Fibroblast of the conjunctiva (primary cell): ENCODE measurements around the gene ANP32B.
"Not testable (repeated sequence)": the region's sequence is repeated elsewhere in the genome, so short reads cannot be mapped to it uniquely, and the experiment has no call there.

ENCODE experiments used
- DNase-seq: peaks from one replicate; pipeline ENCODE4 v3.0.0-alpha.2; 2010; ENCODE audit warnings: low read depth

The ANP32B gene

DNA sequence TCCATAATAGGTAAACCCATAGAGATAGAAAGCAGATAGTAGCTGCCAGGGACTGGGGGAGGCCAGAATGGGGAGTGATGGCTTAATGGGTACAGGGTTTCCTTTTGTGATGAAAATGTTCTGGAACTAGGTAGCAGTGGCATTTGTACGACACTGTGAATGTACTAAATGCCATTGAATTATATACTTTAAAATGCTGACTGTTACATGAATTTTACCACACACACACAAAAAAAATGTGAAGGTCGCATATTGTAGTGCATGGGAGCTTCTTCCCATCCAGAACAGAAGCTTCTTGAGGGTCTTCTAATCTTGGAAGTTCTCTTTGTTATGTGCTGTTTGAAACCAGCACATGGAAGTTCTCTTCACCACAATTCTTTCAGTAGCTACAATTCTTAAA lies 19.9 kb upstream of the ANP32B start:
- no peak for DNase-seq

DNA sequence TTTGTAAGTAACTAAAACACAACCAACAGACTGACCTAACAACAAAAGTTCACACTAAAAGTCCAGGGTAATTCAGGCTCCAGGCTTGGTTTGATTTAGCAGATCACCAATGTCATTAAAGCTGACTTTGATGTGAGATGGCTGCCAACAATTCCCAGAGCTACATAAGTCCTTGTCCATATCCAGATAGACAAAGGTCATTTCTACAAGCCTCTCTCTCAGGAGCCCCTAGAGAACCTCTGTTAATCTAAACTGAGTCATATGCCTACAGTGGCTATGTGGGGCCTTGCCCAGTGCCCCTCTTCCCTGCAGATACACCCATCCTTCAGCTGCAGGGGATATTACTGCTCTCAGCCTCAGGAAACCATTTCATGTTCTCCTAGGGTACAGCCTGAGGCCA lies 18.2 kb upstream of the ANP32B start:
- no peak for DNase-seq

DNA sequence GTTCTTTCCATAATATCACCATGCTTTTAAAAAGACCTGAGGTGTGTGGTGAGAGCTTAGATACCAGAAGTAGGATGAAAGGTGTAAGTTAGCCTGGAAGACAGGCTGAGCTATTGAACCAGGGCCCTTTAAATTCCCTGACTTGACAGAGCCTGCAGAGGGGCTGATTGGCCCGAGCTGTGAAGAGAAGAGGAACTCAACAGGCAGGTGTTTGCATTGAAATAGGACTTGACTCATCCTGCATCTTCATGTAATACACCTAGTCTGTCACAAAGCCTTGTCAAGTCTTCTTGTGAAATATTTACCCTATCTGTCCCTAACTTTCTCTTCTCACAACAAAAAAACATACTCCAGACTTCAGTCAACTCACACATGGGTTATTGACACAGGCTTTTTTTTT lies 16.6 kb upstream of the ANP32B start:
- DNase-seq, result no peak

DNA sequence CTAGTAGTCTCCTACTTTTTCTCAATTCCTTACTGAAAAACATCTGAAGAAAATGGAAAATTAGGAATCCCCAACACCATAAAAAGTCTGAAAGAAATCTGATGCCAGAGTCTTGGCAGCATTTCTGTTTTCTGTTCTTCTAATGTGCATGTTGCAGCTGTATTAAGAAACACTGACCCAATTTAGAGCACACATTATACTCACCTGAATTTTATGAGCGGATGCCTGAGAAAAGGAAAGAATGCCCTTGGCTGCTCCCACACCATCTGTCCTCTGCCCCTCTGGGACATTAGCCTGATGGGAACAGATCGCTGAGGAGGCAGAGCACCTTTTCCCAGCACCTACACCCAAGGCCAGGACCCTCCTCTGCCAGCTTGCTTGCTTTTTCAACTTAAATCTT lies 14.1 kb upstream of the ANP32B start:
- DNase-seq, result no peak

DNA sequence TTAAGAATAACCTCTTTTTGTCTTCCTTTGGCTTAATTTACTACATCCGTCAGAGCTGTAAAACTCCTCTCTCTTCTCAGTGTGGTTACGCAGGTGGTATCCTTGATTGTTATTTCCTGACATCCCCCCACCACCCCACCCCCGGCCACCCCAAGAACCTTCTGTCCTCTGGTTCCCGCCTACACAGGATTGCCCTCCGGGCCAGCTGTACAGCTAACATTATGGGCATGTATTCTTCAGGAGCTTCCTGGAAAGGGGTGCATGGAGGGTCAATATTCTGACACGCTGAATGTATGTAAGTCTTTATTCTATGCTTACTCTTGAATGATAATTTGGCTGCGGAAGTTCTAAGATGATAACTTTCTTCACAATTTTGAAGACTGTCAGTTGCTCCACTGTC lies 13.0 kb upstream of the ANP32B start:
- no peak for DNase-seq

DNA sequence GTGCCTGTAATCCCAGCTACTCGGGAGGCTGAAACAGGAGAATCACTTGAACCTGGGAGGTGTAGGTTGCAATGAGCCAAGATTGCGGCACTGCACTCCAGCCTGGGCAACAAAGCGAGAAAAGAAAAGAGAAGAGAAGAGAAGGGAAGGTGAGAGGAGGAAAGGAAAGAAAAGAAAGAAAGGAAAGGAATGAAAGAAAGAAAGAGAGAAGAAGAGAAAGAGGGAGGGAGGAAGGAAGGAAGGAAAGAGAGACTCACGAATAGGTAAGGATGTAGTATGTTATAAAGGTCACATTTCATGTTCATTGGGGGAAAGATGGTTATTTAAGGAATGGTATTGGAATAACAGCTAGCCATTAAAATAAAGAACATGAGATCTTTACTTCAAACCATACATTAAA lies 10.4 kb upstream of the ANP32B start:
- DNase-seq, result no peak

DNA sequence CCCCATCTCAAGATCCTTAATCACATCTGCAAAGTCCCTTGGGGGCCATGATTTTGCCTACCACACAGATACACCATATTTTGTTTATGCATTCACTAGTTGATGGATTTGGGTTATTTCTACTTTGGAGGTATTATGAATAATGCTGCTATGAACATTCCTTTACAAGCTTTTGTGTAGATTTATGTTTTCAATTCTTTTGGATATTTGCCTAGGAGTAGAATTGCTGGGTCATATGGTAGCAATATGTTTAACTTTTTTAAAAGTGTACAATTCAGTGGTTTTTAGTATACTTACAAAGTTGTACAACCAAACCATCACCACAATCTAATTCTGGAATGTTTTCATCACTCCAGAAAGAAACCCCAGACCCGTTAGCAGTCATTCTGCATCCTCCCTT lies 7.8 kb upstream of the ANP32B start:
- no peak for DNase-seq

DNA sequence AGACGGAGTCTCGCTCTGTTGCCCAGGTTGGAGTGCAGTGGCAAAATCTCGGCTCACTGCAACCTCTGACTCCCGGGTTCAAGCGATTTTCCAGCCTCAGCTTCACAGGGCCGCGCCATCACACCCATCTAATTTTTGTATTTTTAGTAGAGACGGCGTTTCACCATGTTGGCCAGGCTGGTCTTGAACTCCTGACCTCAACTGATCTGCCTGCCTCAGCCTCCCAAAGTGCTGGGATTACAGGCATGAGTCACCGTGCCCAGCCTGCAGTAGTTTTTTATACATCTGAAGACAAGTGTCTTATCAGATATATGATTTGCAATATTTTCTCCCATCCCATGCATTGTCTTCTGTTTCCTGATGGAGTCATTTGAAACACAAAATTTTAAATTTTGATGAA lies 6.5 kb upstream of the ANP32B start:
- not testable (repeated sequence) for DNase-seq

DNA sequence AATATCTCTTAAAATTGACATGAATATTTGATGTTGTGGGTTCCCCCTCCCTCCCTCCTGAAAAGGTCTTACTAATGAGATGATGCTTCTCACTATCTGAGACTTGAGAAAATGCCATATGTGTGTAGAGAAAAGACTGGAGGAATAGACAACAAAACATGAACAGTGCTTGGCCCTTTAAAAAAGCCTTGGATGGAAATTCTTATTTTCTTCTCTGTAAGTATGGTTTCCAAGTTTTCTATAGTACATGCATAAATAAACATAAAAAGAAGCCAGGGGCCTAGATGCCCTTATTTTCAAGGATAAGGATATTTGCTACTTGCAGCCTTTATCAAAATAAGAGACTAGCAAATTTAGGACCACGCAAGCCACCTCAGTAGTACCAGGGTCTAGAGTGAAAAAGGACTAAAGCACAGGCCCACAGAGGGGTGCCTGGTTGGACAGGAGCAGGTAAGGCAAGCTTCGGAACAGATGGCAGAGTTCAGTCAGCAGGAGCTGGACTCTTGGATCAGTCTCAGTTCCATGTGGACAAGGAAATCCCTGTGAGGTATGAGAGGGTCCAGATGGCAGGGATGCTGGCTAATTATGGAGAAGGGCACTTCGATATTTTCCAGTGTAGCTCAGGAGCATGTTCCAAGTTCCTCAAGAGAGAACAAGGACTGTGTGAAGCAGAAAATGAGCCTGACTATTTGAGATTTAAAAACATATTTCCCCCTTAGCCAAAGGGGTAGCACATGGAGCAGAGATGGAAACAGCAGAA lies 4.6 kb upstream of the ANP32B start:
- no peak for DNase-seq

DNA sequence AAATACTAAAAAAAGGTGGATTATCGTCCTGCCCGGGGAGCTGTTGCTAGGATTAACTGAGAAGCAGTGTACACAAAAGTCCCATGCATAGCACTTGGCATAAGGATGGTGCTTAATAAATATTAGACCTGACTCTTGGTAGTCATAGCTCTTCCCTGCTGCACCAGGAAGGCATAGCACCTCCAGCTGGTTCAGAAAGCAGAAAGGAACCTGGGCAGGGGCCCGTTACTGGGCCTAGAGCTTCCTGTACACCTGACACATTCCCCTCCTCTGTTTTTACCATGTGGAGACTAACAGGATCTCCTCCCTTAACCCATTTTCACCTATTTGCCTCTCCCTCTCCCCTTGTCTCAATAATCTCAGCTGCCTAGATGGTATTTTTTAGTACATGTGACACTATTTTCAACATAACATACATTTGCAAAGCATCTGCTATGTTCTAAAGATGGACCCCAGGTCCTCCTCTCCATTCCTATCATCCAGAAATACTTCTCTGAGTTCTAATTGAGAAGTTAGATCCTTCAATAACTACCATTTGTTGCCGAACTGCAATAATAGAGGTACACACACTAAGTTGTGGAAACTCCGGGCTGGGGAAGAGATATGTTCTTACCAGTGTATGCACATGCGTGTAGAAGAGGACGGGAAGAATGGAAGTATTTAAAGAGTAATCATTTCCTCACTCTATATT lies 3.2 kb upstream of the ANP32B start:
- no peak for DNase-seq

DNA sequence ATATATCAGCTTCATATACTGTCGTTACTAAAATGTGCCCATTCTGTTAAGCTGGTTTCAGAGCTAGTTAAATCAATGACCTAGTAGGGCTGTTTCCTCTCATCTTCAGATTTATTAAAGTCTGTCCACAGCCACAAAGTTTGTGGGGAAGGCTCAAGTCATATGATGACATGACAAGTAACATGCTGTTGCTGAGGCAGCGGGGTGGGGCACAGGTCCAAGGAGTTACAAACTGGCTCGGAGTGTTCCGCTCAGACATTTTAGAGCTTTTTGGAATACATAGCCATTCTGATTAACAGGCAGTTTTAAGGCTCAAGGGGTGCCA lies 2.7 kb upstream of the ANP32B start:
- no peak for DNase-seq

DNA sequence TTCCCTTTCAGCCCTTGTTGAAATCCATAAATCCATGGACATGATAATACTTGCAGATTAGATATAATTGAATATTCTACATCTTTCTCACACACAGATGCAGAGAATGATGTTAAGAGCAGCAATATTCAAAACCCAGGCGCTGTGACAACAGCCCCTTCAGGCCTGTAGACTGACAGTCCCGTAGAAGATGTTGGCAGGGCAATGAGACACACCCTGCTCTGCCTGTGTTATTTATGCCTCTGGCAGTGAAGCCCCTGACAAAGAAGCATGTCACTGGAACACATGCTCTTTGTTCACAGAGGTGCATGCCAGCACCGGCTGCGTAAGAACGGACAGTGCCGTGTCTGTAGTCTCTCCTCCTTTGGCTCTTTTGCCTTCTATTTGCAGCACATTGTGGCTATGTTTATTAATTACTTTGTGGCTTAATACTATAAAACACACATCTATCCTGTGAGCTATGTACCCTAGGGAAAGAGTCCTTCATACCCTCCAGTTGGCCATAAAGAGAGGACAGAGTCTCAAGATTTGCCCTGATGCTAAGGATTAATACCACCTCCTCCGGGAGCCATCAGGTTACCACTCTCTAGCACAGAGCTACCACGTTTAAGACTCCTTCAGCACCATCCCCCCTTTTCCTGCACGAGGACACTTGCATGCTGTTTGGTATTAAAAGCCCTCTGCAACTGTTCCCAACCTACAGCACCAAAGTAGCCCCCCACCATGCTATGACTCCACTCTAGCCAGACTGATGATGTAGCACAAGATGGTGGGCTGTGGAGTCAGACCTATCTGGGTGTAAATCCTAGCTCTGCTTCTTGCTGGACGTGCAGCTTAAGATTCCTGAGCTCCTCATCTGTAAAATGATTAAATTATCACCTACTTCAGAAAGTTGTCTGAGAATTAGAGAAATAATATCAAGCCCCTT lies 2.0 kb upstream of the ANP32B start:
- no peak for DNase-seq

DNA sequence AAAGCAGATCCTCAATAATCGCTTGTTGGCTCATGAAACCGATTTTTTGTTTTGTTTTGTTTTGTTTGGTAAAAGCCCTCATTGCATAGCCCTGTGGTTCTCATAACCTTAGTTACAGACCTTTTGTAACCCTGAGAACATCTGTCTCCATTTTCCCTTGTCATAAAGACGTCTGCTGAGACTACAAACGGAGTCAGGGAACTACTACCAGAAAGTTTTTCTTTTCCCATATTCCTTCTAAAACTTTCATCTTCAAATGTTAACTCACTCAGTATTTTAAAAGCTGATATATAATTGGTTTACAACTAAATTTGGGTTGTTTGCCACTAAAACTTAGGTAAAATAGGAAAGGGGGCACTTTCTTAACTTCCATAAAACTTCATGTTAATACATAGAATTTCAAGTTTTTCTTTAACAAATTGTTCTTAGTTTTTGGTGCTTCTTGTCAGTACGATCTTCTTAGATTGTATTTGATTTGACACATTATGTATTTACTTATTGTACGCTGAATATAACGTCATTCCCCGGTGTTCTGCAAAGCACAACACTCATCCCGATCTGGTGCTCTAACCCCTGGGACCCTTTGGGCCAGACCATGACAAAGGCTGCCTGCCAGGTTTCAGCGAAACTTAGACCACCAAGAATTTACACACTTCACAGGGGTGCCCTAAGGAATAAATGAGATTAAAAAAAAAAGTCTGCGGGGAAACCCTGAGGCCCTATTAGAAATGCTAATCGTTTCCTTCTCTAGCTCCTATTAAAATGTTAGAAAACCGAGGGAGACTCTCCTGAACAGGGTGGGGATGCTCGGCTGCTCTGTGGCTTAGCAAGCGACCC lies 1.1 kb upstream of the ANP32B start:
- DNase-seq, result no peak

DNA sequence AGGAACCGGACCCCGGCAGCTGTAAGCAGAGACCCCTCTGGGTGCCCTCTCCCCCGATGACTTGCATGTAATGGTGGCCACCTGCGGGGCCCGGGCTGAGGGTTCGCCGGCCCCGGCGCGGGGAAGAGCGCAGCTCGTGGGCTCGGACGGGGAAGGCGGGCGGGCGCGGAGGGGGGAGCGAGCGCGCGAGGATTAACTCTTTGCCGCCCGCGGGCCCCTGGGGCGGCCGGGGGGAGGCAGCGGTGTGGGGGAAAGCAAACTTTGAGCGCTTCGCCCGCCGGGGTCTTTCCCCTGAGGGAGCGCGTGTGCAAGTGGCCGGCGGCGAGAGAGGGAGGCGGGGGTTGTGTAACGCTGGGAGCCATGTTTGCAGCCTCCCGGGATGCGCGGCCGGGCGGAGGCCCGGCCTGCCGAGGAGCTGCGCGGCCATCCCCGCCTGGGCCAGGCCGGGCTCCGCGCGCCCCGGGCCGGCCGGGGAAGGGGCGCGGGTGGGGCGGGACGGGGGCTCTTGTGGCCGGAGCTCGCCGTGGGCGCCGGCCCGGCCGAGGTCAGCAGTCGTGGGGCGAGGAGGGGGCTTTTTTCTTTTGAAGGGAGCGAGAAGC lies 547 bp downstream of the ANP32B start:
- no peak for DNase-seq

DNA sequence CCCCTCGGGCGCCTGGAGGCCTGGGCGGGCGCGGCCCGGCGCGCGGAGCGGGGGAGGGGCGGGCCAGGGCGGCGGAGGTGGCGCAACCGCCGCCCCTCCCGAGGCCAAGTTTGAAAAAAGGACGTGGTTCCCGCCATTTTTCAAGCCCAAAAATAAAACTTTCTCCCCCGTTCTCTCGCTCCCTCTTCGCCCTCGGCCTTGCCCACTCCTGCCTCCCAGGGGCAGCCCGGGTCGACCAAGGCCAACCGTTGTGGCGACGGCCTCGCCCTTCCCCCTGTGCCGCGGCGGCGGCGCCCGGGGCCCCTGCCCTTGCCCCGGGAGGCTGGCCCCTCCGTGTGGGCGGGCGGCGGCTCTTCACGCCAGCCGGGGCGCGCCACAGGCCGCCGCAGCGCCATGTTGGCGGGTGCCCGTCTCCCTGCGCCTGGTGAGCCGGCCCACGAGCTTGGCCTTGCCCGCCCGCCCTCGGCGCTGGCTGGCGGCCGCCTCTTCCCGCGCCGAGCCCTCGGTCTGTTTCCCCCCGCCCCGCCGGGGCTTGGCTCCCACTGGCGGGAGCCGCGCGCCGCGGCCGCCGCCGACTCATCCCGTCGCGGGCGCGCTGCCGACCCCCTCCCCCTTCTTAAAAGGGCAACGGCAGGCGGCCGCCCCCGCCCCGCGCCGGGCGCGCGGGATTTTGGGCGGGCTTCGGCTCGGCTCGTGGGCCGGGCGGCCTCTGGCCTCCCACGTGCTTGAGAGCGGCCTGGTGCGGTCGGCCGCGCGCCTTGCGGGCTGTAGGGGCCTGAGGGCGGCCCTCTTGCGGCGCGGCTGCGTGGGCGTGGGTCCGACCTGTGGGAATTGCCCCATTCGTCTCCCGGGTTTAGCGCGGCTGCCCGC lies 1.3 kb downstream of the ANP32B start:
- DNase-seq, result peak; percentile 57

DNA sequence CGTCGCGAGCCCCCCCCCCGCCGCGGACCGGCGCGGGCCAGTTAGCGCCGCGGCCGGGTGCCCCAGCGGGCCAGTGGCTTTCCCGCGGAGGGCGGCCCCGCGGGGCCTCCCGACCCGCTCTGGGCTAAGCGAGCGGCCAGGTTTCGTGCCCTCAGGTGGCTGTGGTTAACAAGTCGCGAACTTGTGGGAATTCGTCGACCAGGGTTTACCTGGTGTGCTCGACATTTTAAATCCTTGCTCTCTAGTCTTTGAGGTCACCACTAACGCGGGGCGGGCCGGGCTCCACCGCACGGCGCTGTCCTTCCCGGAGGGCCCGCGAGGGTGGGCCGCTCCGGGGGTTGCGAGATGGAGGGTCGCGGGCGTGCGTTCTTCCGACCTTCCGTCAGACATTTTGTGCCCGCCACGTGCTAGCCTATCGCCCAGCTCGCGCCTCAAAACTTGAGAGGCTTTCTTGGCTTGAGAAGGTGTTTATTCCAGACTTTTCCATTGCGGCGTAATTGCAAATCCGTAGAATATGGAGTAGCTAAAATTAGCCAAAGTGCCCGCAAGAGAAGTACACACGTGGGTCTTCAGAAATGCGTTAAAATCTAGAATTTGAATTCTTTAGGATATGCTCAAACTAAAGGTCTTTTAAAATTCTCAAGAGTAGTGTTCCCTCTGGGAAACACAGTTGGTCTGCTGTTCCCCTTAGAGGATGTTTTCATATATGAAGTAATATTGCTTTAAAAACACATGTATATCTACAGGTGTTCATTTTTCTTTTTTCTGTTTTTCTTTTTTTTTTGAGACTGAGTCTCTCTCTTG lies 2.1 kb downstream of the ANP32B start:
- no peak for DNase-seq

DNA sequence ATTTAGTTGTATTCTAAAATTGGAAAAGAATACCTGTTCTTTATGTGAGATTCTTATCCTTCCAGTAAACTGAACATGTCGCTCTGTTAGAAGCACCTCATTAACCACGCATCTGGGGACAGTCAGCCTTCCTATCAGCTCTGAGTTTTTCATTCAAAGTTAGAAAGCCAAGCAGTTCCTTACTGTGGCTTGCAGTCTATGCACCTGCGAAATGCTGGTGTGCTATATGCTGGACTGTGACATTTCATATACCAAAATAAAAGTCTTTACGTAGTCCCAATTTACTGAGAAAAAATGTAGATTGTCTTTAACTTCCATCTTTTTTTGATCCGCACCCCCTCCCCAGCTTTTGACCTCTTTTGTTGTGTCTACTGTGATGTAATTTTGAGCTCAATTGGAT lies 4.3 kb downstream of the ANP32B start:
- DNase-seq, result no peak

DNA sequence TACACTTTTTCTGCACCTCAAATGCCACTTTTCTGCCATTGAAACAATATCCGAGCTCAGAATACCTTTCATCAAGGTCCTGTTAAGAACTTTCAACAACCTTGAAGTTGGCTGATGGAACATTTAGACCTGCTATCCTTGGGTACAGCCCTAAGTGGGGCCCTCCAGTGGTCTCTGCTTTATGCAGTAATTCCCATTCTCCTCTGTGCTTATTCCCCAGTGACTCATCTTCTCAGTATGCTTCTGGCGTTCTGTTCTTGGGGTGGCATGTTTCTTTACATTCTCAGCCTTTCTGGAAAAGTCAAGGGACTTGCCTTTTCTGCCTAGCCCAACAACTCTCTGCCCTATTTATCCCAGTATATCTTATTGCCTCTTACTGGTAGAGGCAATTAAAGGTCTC lies 7.1 kb downstream of the ANP32B start:
- no peak for DNase-seq

DNA sequence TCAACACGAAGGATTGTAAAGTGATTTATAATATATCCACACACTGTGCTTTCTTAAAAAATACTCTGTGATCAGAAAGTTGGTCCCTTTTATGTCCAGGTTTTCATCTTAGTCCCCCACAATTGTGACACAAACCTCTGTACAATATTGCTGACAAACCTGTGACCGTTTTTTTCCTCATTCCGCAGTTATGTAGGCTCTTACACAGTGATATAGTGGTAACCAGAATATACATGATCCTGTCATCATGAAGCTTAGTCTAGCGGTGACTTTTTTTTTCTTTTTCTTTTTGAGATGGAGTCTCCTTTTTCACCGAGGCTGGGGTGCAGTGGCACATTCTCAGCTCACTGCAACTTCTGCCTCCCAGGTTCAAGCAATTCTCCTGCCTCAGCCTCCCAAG lies 8.7 kb downstream of the ANP32B start:
- no peak for DNase-seq

DNA sequence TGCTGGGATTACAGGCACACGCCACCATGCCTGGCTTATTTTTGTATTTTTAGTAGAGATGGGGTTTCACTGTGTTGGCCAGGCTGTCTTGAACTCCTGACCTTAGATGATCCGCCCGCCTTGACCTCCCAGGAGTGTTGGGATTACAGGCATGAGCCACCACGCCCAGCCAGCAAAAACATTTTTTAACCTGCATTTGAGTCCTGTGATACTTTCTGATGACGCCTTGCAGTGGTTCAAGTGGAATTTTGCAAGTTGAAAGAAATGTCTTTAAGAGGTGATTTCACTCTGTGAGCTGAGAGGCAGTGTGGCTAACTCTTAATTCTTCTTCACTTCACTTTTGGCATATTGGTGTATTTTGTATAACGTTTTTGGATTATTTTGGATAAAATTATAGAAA lies 9.1 kb downstream of the ANP32B start:
- no peak for DNase-seq
